Suprapubic skin (tissue), 4 donors: Measurements from ENCODE around the gene ANAPC10.

ENCODE experiments used
- CTCF ChIP-seq, 2 donors: fragments of 200-600 bp in 1 of 2; fragments of 450-650 bp in 1 of 2; sonication (generic) in 1 of 2; IDR thresholded peaks; one replicate each; pipeline ENCODE4 v1.5.1; 2016 to 2019; ENCODE audit warnings: antibody characterized with exemption in 2 of 2, mild to moderate bottlenecking in 1 of 2, moderate library complexity in 1 of 2
- EP300 ChIP-seq: sonication (generic); formaldehyde crosslinking; IDR thresholded peaks from one replicate; pipeline ENCODE4 v1.6.1; 2017; ENCODE audit warnings: antibody characterized with exemption
- POLR2A ChIP-seq, 2 donors: fragments of 450-650 bp; IDR thresholded peaks; one replicate each; pipeline ENCODE4 v1.6.1; 2017; ENCODE audit warnings: antibody characterized with exemption in 2 of 2, mild to moderate bottlenecking in 2 of 2, moderate library complexity in 2 of 2
- POLR2AphosphoS5 ChIP-seq, 3 donors: sonication (generic); formaldehyde crosslinking; IDR thresholded peaks; one replicate each; pipeline ENCODE4 v1.6.1; 2017; ENCODE audit warnings: antibody characterized with exemption in 3 of 3

- TF ChIP-seq POLR2AphosphoS5 (IDR thresholded peaks at IDR 0.05) (no peak), CTCF (IDR thresholded peaks at IDR 0.05) (no peak), EP300 (no peak), POLR2A (IDR thresholded peaks at IDR 0.05) (no peak)
These were observed 56.6 kb downstream of the ANAPC10 start for GRCh38 chr4:145041378-145041777.
